ENCODE measurements around the gene REG4.

The REG4 gene

DNA sequence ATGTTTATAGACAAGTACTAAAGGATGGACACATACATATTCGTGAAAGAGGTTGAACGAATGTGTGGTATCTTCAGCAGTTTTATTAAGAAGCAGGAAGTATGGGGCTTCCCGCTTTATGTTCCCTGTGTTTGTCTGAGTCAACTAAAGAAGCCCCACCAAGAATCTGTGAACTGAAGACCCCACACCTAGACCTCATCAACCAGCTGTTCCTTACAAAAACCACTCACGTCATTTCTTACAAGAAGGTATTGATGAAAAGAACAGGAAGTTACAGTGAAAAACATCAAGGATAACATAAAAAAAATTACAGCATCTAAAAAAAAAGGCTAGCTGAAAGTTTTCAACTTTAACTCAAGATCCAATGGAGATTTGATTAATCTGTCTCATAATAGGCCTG lies 12.3 kb downstream of the REG4 start:
- no peaks in the 10 kb centered on the region for H3K27me3 ChIP-seq (ENCODE audit: insufficient read depth, low read depth)
- TF ChIP-seq, protein P1, sequence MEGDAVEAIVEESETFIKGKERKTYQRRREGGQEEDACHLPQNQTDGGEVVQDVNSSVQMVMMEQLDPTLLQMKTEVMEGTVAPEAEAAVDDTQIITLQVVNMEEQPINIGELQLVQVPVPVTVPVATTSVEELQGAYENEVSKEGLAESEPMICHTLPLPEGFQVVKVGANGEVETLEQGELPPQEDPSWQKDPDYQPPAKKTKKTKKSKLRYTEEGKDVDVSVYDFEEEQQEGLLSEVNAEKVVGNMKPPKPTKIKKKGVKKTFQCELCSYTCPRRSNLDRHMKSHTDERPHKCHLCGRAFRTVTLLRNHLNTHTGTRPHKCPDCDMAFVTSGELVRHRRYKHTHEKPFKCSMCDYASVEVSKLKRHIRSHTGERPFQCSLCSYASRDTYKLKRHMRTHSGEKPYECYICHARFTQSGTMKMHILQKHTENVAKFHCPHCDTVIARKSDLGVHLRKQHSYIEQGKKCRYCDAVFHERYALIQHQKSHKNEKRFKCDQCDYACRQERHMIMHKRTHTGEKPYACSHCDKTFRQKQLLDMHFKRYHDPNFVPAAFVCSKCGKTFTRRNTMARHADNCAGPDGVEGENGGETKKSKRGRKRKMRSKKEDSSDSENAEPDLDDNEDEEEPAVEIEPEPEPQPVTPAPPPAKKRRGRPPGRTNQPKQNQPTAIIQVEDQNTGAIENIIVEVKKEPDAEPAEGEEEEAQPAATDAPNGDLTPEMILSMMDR (conservative IDR thresholded peaks at IDR 0.05; ENCODE audit: low read depth, low read length) = no peak
- no peak overlapping the region for H3K27ac ChIP-seq
- H3K36me3 ChIP-seq (ENCODE audit: insufficient read depth) = no peaks in the 10 kb centered on the region
- H3K4me2 ChIP-seq = no peak overlapping the region
- H3K79me2 ChIP-seq (ENCODE audit: insufficient read depth, low read depth) = no peaks in the 10 kb centered on the region
- H3K9ac ChIP-seq = no peak overlapping the region
- no peak overlapping the region for H2AFZ ChIP-seq (ENCODE audit: low read depth)
- no peaks in the 10 kb centered on the region for H3K4me1 ChIP-seq (ENCODE audit: low read depth, poor library complexity, severe bottlenecking)
- no peak overlapping the region for H3K4me3 ChIP-seq (IDR thresholded peaks at IDR 0.05; ENCODE audit: insufficient read depth, low read depth, low read length)
- no peaks in the 10 kb centered on the region for H4K20me1 ChIP-seq (ENCODE audit: insufficient read depth)

DNA sequence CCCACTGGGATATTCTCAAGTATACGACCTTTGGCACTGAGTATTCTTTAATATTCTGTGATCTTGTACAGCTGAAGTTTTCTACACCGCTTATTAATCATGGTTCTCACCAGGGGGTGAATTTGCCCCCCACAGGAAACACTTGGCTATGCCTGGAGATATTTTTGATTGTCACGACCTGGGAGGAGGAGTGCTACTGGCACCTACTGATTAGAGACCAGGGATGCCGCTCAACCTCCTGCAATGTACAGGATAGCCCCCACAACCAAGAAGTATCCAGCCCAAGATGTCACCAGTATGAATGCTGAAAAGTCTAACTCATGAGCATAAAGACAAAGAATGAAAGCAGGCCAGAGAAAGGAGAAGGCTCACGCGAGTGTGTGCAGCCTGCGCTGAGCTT lies 13.7 kb downstream of the REG4 start:
- Histone ChIP-seq H3K27me3 (ENCODE audit: insufficient read depth, low read depth) (no peaks in the 10 kb centered on the region), H3K4me3 (IDR thresholded peaks at IDR 0.05; ENCODE audit: insufficient read depth, low read depth, low read length) (no peak overlapping the region), H2AFZ (ENCODE audit: low read depth) (no peak overlapping the region), H3K36me3 (ENCODE audit: insufficient read depth) (no peaks in the 10 kb centered on the region), H3K4me1 (ENCODE audit: low read depth, poor library complexity, severe bottlenecking) (no peaks in the 10 kb centered on the region), H3K27ac (no peak overlapping the region), H4K20me1 (ENCODE audit: insufficient read depth) (no peaks in the 10 kb centered on the region), H3K9ac (no peak overlapping the region), H3K79me2 (ENCODE audit: insufficient read depth, low read depth) (no peaks in the 10 kb centered on the region), H3K4me2 (no peak overlapping the region)
- TF ChIP-seq, protein P1 (conservative IDR thresholded peaks at IDR 0.05; ENCODE audit: low read depth, low read length) = no peak

DNA sequence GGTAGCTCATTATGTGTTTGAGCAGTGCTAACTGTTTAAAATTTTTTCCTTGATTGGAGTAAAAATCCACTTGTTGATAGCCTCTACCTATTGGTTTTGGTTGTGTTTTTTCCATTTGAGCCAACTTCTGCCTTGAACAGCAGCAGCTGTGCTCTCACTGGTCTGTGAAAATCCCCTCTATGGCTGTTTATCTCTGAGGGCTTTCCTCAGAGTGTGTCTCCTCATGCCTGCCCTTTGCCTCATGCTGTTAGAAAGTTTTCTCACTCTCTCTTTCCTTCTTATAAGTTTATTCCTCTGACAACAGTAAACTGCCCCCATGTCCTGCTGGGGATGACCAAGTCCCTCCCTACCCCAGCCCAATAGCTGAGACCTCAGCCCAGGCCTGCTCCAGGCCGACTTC lies 14.1 kb downstream of the REG4 start:
- no peak overlapping the region for H2AFZ ChIP-seq (ENCODE audit: low read depth)
- H3K36me3 ChIP-seq (ENCODE audit: insufficient read depth) = no peaks in the 10 kb centered on the region
- no peaks in the 10 kb centered on the region for H3K27me3 ChIP-seq (ENCODE audit: insufficient read depth, low read depth)
- H3K4me1 ChIP-seq (ENCODE audit: low read depth, poor library complexity, severe bottlenecking) = no peaks in the 10 kb centered on the region
- H3K9ac ChIP-seq = no peak overlapping the region
- no peaks in the 10 kb centered on the region for H3K79me2 ChIP-seq (ENCODE audit: insufficient read depth, low read depth)
- H3K4me2 ChIP-seq = no peak overlapping the region
- H3K27ac ChIP-seq = no peak overlapping the region
- TF ChIP-seq, protein P1 (conservative IDR thresholded peaks at IDR 0.05; ENCODE audit: low read depth, low read length) = no peak
- H3K4me3 ChIP-seq (IDR thresholded peaks at IDR 0.05; ENCODE audit: insufficient read depth, low read depth, low read length) = no peak overlapping the region
- no peaks in the 10 kb centered on the region for H4K20me1 ChIP-seq (ENCODE audit: insufficient read depth)

DNA sequence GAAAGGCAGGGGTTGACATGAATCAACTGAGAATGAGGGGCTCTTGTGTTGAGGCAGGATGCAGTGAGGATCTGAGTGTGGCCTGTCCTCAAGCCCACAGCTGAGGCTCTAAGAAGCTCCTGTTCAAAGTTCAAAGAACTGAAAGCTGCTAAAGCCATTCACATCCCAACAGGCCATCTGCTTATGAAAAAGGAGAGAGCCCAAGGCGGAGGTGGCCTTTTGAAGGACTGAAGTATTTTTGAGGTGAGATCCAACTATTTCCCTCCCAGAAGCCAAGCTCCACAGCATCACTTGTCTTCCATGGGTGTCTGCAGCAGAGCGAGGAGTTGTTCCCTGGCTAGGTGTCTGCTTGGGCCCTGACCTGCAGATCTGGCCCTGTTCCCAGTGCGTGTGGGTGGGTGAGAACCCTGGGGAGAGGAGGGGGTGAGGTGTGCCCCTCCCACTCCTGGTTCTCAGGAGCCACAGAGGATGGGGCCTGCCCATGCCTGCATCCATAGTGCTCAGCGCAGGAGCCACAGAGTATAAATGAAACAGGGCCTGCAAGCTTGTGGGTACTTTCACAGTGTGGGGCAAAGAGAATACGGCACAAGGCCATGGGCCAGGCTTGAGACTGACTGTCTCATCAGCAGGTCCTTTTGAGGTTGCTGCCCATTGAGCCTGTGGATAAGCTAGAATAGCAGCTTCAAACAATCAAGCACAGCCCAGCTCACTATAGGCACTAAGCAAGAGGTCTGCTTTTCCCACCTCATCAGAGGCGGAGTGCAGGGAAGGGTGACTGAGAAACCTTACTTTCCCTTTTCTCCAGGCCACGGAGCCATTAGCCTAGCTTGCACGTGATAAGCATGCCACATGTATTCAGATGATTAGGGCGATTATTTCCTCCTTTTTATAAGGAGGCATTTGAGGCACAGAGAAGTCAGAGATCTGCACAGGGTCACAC lies 15.7 kb downstream of the REG4 start:
- Histone ChIP-seq H4K20me1 (ENCODE audit: insufficient read depth) (no peaks in the 10 kb centered on the region), H3K9ac (no peak overlapping the region), H3K27ac (no peak overlapping the region), H3K4me3 (IDR thresholded peaks at IDR 0.05; ENCODE audit: insufficient read depth, low read depth, low read length) (no peak overlapping the region), H3K4me2 (no peak overlapping the region), H3K4me1 (ENCODE audit: low read depth, poor library complexity, severe bottlenecking) (peaks cover under 1% of the 10 kb centered on the region), H3K36me3 (ENCODE audit: insufficient read depth) (no peaks in the 10 kb centered on the region), H3K79me2 (ENCODE audit: insufficient read depth, low read depth) (no peaks in the 10 kb centered on the region), H3K27me3 (ENCODE audit: insufficient read depth, low read depth) (no peaks in the 10 kb centered on the region), H2AFZ (ENCODE audit: low read depth) (no peak overlapping the region)
- TF ChIP-seq, protein P1 (conservative IDR thresholded peaks at IDR 0.05; ENCODE audit: low read depth, low read length) = no peak

Measured in KMS-11 (cell line).